Smooth muscle cell (in vitro differentiated cells): ENCODE measurements around the gene ITLN2. TPM values are rescaled to one million over a fixed set of nuclear protein-coding genes. Genes with fewer than 3 reads are reported as not detected.

Experiments
- DNase-seq: peaks from one replicate; lab custom pipeline; 2025; ENCODE audit not compliant: unreplicated experiment; lab: John Stamatoyannopoulos, UW
- H2AFZ ChIP-seq: fragments of 200-600 bp; sonication (generic); 2 replicates; pipeline ENCODE4 v1.6.0; 2016; ENCODE audit warnings: antibody characterized with exemption, low read depth, mild to moderate bottlenecking
- H3F3A ChIP-seq: fragments of 200-600 bp; sonication (generic); 2 replicates; pipeline ENCODE4 v1.6.0; 2017; ENCODE audit warnings: antibody characterized with exemption, low read depth
- H3K27ac ChIP-seq: fragments of 200-600 bp; sonication (generic); 2 replicates; pipeline ENCODE4 v1.5.1; 2016; ENCODE audit warnings: low read depth, mild to moderate bottlenecking
- H3K27me3 ChIP-seq: fragments of 200-600 bp; sonication (generic); 2 replicates; pipeline ENCODE4 v1.6.1; 2016; ENCODE audit warnings: low read depth, mild to moderate bottlenecking
- H3K36me3 ChIP-seq: fragments of 200-600 bp; sonication (generic); 2 replicates; pipeline ENCODE4 v1.5.1; 2016; ENCODE audit warnings: low read depth
- H3K4me1 ChIP-seq: fragments of 200-600 bp; sonication (generic); 2 replicates; pipeline ENCODE4 v1.5.1; 2016; ENCODE audit warnings: low read depth
- H3K4me2 ChIP-seq: fragments of 200-600 bp; sonication (generic); 2 replicates; pipeline ENCODE4 v1.6.0; 2016; ENCODE audit warnings: mild to moderate bottlenecking
- H3K4me3 ChIP-seq: fragments of 200-600 bp; sonication (generic); 2 replicates; pipeline ENCODE4 v1.5.1; 2016; ENCODE audit warnings: mild to moderate bottlenecking
- H3K79me2 ChIP-seq: fragments of 200-600 bp; sonication (generic); 2 replicates; pipeline ENCODE4 v1.6.0; 2016; ENCODE audit warnings: low read depth, mild to moderate bottlenecking
- H3K9ac ChIP-seq: fragments of 200-600 bp; sonication (generic); 2 replicates; pipeline ENCODE4 v1.6.0; 2016; ENCODE audit warnings: low read depth
- H3K9me3 ChIP-seq: fragments of 200-600 bp; sonication (generic); replicated peaks from 2 replicates; pipeline ENCODE4 v1.5.1; 2016; ENCODE audit warnings: low read depth
- H4K20me1 ChIP-seq: fragments of 200-600 bp; sonication (generic); 2 replicates; pipeline ENCODE4 v1.6.0; 2016; ENCODE audit warnings: low read depth
- WGBS: methylation state at CpG from one replicate; pipeline ENCODE4 v1.1.7; 2016; ENCODE audit warnings: low lambda C conversion rate; 5-methylcytosine and 5-hydroxymethylcytosine counted together
- polyA plus RNA-seq: library from polyadenylated mRNA; unstranded; fragments of >200 nt; fragmentation: Nextera tagmentation; extraction: Ambion mirVana; gene quantifications from 2 replicates; pipeline ENCODE4 v1.2.1, GENCODE V29; 2016
- total RNA-seq: library from RNA; depleted of rRNA; stranded (reverse); fragments of >200 nt; gene quantifications from 2 replicates; pipeline ENCODE4 v1.2.3, GENCODE V29; 2014
- TF ChIP-seq, protein P1 (sequence below): fragments of 200-600 bp; sonication (generic); IDR thresholded peaks from 2 replicates; pipeline ENCODE4 v1.5.1; 2017; ENCODE audit warnings: borderline replicate concordance, mild to moderate bottlenecking, antibody characterized with exemption; ENCODE audit not compliant: insufficient read depth, poor library complexity, severe bottlenecking

ITLN2 gene
- total and polyA plus RNA-seq, 2 experiments from 2014 or later: not detected

DNA sequence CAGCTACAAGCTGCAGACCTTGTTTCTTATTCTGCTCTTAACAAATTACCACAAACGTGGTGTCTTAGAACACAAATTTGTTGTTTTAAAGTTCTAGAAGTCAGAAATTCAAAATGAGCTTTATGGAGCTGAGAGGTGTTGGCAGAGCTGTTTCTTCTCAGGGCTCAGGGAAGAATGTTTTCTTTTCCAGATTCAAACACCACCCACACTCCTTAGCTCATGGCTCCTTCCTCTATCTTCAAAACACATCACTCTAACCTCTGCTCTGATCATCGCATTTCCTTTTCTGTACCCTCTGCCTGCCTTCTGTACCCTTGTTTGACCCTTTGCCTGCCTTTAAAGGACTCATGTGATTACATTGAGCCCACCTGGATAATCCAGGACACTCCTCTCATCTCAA is 42.7 kb downstream of the ITLN2 start:
- WGBS: 25% methylated on average over 2 of the region's 2 CpGs
- Histone ChIP-seq H3K4me1 (peaks cover 4% of the 10 kb centered on the region), H3K27me3 (no peaks in the 10 kb centered on the region), H3K9me3 (no peaks in the 10 kb centered on the region), H2AFZ (no peak overlapping the region), H3K4me3 (no peak overlapping the region), H3K27ac (no peak overlapping the region), H3K36me3 (no peaks in the 10 kb centered on the region), H3K4me2 (peak overlapping the region; percentile 65), H3F3A (no peaks in the 10 kb centered on the region), H3K79me2 (no peaks in the 10 kb centered on the region), H3K9ac (no peak overlapping the region), H4K20me1 (no peaks in the 10 kb centered on the region)
- no peak for DNase-seq
- TF ChIP-seq, protein P1, sequence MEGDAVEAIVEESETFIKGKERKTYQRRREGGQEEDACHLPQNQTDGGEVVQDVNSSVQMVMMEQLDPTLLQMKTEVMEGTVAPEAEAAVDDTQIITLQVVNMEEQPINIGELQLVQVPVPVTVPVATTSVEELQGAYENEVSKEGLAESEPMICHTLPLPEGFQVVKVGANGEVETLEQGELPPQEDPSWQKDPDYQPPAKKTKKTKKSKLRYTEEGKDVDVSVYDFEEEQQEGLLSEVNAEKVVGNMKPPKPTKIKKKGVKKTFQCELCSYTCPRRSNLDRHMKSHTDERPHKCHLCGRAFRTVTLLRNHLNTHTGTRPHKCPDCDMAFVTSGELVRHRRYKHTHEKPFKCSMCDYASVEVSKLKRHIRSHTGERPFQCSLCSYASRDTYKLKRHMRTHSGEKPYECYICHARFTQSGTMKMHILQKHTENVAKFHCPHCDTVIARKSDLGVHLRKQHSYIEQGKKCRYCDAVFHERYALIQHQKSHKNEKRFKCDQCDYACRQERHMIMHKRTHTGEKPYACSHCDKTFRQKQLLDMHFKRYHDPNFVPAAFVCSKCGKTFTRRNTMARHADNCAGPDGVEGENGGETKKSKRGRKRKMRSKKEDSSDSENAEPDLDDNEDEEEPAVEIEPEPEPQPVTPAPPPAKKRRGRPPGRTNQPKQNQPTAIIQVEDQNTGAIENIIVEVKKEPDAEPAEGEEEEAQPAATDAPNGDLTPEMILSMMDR: no peak

DNA sequence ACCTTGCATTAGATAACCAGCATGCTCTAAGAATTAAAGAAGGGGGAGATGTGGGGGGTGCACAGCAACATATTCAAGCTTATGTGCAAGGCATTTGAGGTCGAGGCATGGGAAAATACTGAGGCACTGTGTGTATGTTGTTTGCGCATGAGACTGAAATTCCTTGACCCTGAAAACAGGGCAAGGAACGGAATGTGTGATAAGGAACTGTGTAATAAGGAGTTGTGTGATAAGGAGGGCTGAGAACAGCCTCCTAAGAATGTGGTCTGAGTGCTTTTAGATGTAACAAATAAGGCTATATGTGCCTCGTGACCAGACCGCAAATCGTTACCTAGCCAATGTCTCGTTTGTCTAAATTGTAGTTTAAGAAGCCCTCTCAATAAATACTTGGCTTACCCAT is 43.2 kb downstream of the ITLN2 start:
- H4K20me1 ChIP-seq: no peaks in the 10 kb centered on the region
- H3K4me1 ChIP-seq: peaks cover 4% of the 10 kb centered on the region
- no peak overlapping the region for H3K4me3 ChIP-seq
- H3K27ac ChIP-seq: no peak overlapping the region
- TF ChIP-seq, protein P1: no peak
- H3F3A ChIP-seq: no peaks in the 10 kb centered on the region
- no peak for DNase-seq
- no peak overlapping the region for H3K9ac ChIP-seq
- no peaks in the 10 kb centered on the region for H3K9me3 ChIP-seq
- peak overlapping the region; percentile 65 for H3K4me2 ChIP-seq
- H3K36me3 ChIP-seq: no peaks in the 10 kb centered on the region
- no peaks in the 10 kb centered on the region for H3K27me3 ChIP-seq
- no peaks in the 10 kb centered on the region for H3K79me2 ChIP-seq
- H2AFZ ChIP-seq: no peak overlapping the region
- WGBS: 12% methylated on average over 7 of the region's 7 CpGs

DNA sequence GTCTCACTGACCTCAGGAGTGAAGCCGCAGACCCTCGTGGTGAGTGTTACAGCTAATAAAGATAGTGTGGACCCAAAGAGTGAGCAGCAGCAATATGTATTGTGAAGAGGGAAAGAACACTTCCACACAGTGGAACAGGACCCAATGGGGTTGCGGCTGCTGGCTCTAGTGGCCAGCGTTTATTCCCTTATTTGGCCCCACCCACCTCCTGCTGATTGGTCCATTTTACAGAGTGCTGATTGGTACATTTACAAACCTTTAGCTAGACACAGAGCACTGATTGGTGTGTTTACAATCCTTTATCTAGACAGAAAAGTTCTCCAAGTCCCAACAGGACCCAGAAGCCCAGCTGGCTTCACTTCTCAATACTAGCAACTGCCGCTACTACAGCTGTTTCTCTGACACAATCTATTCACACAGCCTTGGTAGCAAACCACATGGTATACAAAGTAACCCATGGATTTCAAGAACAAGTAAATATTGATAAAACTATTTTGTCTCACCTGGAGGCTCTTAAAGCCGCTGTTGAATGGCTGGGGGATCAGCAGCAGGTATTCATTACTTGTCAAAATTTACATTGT is 44.3 kb downstream of the ITLN2 start:
- H3K4me1 ChIP-seq: peaks cover 4% of the 10 kb centered on the region
- DNase-seq: no peak
- H3K4me2 ChIP-seq: no peak overlapping the region
- H3K36me3 ChIP-seq: no peaks in the 10 kb centered on the region
- no peaks in the 10 kb centered on the region for H3K9me3 ChIP-seq
- H3K27ac ChIP-seq: no peak overlapping the region
- H3K79me2 ChIP-seq: no peaks in the 10 kb centered on the region
- no peaks in the 10 kb centered on the region for H3F3A ChIP-seq
- no peak overlapping the region for H3K9ac ChIP-seq
- no peaks in the 10 kb centered on the region for H3K27me3 ChIP-seq
- no peaks in the 10 kb centered on the region for H4K20me1 ChIP-seq
- TF ChIP-seq, protein P1: no peak
- H2AFZ ChIP-seq: no peak overlapping the region
- no peak overlapping the region for H3K4me3 ChIP-seq
- WGBS: 76% methylated on average over 6 of the region's 6 CpGs

DNA sequence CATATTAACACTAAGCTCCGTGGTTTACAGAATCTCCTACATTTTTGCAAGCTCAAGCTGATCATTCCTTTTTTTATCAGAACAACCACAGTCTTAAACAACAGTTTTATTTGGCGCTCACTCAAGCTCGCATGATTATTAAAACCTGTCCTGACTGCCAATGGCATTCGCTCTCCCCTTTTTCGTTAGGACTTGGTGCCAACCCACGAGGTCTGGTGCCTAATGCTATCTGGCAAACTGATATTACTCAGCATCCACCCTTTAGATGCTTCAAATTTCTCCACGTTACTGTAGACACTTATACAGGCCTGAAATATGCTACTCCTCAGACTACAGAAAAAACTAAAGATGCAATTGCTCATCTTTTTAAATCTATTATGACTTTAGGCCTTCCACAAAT is 46.6 kb downstream of the ITLN2 start:
- Histone ChIP-seq H3K4me2 (no peak overlapping the region), H3K4me3 (no peak overlapping the region), H3K9me3 (no peaks in the 10 kb centered on the region), H3F3A (no peaks in the 10 kb centered on the region), H2AFZ (no peak overlapping the region), H3K27ac (no peak overlapping the region), H3K9ac (no peak overlapping the region), H4K20me1 (no peaks in the 10 kb centered on the region), H3K27me3 (no peaks in the 10 kb centered on the region), H3K4me1 (peaks cover 4% of the 10 kb centered on the region), H3K79me2 (no peaks in the 10 kb centered on the region), H3K36me3 (no peaks in the 10 kb centered on the region)
- 44% methylated on average over 7 of the region's 7 CpGs for WGBS
- TF ChIP-seq, protein P1: no peak
- no peak for DNase-seq
